Measurements from ENCODE around the gene IGSF11. TPM values are rescaled to one million over a fixed set of nuclear protein-coding genes. Genes with fewer than 3 reads are reported as not detected.

The IGSF11 gene
- total and polyA plus RNA-seq, 9 of the 15 experiments (the other 6 are each of a cell fraction or from before 2014, with no cell fraction given) = 1.2 to 2.8 (median 1.7) TPM

DNA sequence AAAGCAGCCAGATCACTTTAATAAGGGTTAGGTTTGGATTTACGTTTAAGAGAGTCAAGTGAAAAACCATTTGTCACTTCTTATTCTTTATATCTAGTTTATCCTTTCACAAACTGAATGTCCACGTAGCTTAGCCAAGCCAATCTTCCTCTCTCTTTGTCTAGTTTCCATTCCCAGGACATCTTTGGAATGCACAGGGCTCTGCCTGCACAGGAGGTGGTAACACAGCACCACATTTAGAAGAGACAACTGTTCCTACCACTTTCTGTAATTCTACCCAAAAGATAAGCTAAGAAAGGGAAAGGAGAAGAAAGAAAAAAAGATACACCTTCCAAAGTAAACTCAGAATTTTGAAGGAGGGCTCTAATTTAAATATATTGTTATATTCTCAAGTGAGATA is 67.9 kb downstream of the IGSF11 start:
- CTCF ChIA-PET (ENCODE audit: low intra/inter-chr PET ratio) = no interaction called here
- H3K4me3 ChIP-seq = no peak overlapping the region
- no peaks in the 10 kb centered on the region for H3K79me2 ChIP-seq (ENCODE audit: control insufficient read depth, insufficient read depth, low read length)
- ATAC-seq = no peak
- in situ Hi-C loops (cut with MboI) (no loop called here), intact Hi-C loops (cut with micrococcal nuclease) (no loop called here)
- WGBS (ENCODE audit: insufficient coverage, low coverage, missing lambda C conversion rate) = 21% methylated on average over 2 of the region's 2 CpGs
- H2AFZ ChIP-seq (ENCODE audit: low read depth, low read length) = 0 out of 2 replicates have a peak overlapping the region, but pooled peaks have one; percentile 14
- H3K9me1 ChIP-seq (ENCODE audit: control insufficient read depth, insufficient read depth, low read length) = no peaks in the 10 kb centered on the region
- no peak for FAIRE-seq
- no peaks in the 10 kb centered on the region for H4K20me1 ChIP-seq (replicated peaks; ENCODE audit: control insufficient read depth, insufficient read depth, low read length)
- no TSS peak for BruUV-seq (replicated peaks)
- no peak overlapping the region for H3K9ac ChIP-seq (ENCODE audit: insufficient read depth in 1 of 2, low read depth in 2 of 2, low read length in 2 of 2)
- no peak for DNase-seq (ENCODE audit: extremely low read depth in 1 of 4, low spot score in 3 of 4)
- H3K4me2 ChIP-seq (ENCODE audit: insufficient read depth, low read length) = no peak overlapping the region
- no peak overlapping the region for H3K27ac ChIP-seq (ENCODE audit: extremely low read depth, low read depth, low read length)
- no peaks in the 10 kb centered on the region for H3K36me3 ChIP-seq (ENCODE audit: control insufficient read depth, insufficient read depth, low read length)
- no peaks in the 10 kb centered on the region for H3K27me3 ChIP-seq (ENCODE audit: control insufficient read depth in 2 of 2, insufficient read depth in 2 of 2, low read length in 2 of 2)
- H3K4me1 ChIP-seq (replicated peaks in 1 of 2; ENCODE audit: control insufficient read depth in 2 of 2, insufficient read depth in 2 of 2, low read length in 2 of 2) = no peaks in the 10 kb centered on the region
- H3K9me3 ChIP-seq (replicated peaks; ENCODE audit: control insufficient read depth, insufficient read depth, low read depth, low read length) = no peaks in the 10 kb centered on the region
- TF ChIP-seq, protein P1, sequence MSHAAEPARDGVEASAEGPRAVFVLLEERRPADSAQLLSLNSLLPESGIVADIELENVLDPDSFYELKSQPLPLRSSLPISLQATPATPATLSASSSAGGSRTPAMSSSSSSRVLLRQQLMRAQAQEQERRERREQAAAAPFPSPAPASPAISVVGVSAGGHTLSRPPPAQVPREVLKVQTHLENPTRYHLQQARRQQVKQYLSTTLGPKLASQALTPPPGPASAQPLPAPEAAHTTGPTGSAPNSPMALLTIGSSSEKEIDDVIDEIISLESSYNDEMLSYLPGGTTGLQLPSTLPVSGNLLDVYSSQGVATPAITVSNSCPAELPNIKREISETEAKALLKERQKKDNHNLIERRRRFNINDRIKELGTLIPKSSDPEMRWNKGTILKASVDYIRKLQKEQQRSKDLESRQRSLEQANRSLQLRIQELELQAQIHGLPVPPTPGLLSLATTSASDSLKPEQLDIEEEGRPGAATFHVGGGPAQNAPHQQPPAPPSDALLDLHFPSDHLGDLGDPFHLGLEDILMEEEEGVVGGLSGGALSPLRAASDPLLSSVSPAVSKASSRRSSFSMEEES (CRISPR knock-in tag; IDR thresholded peaks at IDR 0.05) = no peak
- TF ChIP-seq ELF1 (tag; IDR thresholded peaks at IDR 0.05) = no peak
- TF ChIP-seq IRF2 (CRISPR knock-in tag; IDR thresholded peaks at IDR 0.05) = no peak
- no peak for TF ChIP-seq ETV6 (IDR thresholded peaks at IDR 0.05; ENCODE audit: borderline replicate concordance in 1 of 2, low read depth in 2 of 2, low read length in 1 of 2)
- TF ChIP-seq ETV6 (CRISPR knock-in tag; IDR thresholded peaks at IDR 0.05; ENCODE audit: borderline replicate concordance) = no peak
- TF ChIP-seq, protein P2, sequence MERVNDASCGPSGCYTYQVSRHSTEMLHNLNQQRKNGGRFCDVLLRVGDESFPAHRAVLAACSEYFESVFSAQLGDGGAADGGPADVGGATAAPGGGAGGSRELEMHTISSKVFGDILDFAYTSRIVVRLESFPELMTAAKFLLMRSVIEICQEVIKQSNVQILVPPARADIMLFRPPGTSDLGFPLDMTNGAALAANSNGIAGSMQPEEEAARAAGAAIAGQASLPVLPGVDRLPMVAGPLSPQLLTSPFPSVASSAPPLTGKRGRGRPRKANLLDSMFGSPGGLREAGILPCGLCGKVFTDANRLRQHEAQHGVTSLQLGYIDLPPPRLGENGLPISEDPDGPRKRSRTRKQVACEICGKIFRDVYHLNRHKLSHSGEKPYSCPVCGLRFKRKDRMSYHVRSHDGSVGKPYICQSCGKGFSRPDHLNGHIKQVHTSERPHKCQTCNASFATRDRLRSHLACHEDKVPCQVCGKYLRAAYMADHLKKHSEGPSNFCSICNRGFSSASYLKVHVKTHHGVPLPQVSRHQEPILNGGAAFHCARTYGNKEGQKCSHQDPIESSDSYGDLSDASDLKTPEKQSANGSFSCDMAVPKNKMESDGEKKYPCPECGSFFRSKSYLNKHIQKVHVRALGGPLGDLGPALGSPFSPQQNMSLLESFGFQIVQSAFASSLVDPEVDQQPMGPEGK (CRISPR knock-in tag; IDR thresholded peaks at IDR 0.05; ENCODE audit: borderline replicate concordance) = no peak
- no peak for TF ChIP-seq POU5F1 (IDR thresholded peaks at IDR 0.05; ENCODE audit: borderline replicate concordance, low read depth, low read length, partially characterized antibody)
- no peak for TF ChIP-seq SIX5 (IDR thresholded peaks at IDR 0.05; ENCODE audit: borderline replicate concordance in 1 of 2, insufficient read depth in 1 of 2, low read depth in 1 of 2, low read length in 2 of 2)
- no peak for TF ChIP-seq ZNF197 (CRISPR knock-in tag; IDR thresholded peaks at IDR 0.05; ENCODE audit: low read depth)
- no peak for TF ChIP-seq CBX5 (IDR thresholded peaks at IDR 0.05; ENCODE audit: borderline replicate concordance, low read depth)
- POLR2A ChIA-PET = interaction anchor here (1.9 kb wide), 1 partner anchor 9 kb away, joined by 5 read pairs; no protein-coding TSS in a partner anchor
